WI38 (cell line): ENCODE measurements around the gene FYCO1.

ENCODE experiments used
- H3K4me3 ChIP-seq: 2 replicates; pipeline ENCODE4 v1.5.1; 2011; ENCODE audit warnings: low read depth, mild to moderate bottlenecking, control low read depth, low read length
- TF ChIP-seq, protein P1 (sequence below): IDR thresholded peaks from 2 replicates; pipeline ENCODE4 v1.5.1; 2012; ENCODE audit warnings: low read depth, mild to moderate bottlenecking, control low read depth, low read length

Gene FYCO1

DNA sequence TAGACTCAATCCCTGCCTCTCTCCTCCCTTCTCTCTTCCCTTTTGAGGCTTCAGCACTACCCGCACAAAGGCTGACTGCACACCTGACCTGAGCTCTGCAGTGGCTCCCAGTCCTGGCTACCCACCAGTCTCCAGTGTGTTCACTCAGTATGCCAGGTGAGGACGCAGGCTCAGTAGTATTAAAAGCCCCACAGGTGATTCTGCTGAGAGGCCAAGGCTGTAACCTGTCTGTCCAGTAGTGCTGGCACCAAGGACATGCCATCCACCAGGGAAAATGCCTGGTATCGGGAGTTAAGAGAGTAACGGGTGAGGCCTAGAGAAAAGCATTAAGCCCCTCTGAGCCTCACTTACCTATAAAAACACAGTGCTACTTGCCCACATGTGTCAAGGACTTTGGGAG lies 20.9 kb downstream of the FYCO1 start:
- TF ChIP-seq, protein P1, sequence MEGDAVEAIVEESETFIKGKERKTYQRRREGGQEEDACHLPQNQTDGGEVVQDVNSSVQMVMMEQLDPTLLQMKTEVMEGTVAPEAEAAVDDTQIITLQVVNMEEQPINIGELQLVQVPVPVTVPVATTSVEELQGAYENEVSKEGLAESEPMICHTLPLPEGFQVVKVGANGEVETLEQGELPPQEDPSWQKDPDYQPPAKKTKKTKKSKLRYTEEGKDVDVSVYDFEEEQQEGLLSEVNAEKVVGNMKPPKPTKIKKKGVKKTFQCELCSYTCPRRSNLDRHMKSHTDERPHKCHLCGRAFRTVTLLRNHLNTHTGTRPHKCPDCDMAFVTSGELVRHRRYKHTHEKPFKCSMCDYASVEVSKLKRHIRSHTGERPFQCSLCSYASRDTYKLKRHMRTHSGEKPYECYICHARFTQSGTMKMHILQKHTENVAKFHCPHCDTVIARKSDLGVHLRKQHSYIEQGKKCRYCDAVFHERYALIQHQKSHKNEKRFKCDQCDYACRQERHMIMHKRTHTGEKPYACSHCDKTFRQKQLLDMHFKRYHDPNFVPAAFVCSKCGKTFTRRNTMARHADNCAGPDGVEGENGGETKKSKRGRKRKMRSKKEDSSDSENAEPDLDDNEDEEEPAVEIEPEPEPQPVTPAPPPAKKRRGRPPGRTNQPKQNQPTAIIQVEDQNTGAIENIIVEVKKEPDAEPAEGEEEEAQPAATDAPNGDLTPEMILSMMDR, result no peak
- H3K4me3 ChIP-seq, result no peak overlapping the region

DNA sequence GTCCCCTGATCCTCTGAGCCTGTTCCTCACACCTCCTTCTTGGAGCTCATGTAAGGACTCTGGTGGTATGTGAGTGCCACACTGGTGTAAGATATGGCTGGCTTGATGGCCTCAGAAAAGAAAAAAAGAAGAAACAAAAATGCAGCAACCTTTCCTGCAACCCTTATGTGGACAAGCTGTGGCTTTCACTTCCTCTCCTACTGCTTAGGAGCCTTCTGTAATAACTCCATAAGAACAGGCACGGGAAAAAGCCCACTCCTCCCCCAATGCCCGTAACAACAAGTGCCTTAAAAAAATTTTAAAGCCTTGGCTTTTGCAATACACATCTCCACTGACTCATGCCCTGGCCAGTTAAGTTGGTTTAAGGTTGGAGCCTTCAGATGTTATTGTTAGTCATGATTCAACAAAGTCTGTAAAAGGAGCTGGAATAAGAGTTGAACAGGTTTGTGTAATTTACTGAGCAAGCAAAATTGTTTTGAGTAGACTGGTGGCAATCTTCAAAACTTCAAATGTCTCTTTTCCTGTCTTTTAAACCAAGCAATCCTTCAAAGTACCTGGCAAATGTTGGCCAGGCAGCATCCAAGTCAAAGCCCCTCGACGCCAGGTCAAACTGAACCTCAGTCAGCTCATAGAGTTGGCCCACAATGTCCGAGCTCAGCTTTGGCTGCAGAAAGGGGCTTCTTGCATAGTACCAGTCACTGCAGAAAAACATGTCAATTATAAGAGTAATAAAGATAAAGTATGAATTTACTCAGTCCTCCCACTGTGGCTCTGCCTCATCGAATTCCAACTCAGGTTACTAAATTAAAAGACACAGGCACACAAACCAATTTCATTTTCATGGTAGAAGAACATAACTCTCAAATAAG lies 22.9 kb downstream of the FYCO1 start:
- H3K4me3 ChIP-seq, result no peak overlapping the region
- TF ChIP-seq, protein P1, result no peak

DNA sequence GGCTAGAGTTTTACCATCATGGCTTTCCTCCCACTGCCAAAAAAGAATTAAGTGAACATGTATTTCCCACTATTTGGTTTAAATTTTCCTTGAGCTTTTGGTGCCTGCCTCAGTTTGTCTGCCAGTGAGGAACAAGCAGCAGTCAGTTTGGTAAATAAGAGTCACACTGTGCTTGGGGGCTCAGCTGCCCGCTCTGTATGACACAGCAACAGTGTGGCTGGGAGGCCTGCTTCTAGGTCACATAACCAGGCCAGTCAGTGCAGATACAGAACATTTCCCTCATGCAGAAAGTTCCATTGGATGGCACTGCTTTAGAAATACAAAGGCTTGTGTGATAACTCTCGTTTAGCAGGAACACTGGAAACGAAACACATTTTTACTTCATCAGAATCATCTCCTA lies 25.7 kb downstream of the FYCO1 start:
- TF ChIP-seq, protein P1, result no peak
- H3K4me3 ChIP-seq, result no peak overlapping the region

DNA sequence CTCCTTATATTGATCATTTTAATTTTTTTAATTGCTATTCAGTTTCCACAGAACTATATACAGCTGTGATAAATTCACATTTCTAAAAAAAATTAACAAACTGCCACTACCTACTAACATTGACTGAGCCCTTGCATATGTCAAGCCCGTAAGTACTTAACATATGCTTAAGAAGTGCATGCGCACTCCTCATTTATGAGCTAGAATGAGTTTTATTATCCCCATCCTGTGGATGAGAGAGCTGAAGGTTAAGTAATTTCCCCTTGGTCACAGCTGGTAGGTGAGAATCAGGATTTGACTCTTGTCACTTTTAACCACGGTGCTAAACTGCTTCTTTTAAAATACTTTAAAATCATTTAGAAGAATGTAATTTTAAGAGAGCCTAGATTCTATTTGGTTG lies 26.5 kb downstream of the FYCO1 start:
- H3K4me3 ChIP-seq, result no peak overlapping the region
- TF ChIP-seq, protein P1, result no peak

DNA sequence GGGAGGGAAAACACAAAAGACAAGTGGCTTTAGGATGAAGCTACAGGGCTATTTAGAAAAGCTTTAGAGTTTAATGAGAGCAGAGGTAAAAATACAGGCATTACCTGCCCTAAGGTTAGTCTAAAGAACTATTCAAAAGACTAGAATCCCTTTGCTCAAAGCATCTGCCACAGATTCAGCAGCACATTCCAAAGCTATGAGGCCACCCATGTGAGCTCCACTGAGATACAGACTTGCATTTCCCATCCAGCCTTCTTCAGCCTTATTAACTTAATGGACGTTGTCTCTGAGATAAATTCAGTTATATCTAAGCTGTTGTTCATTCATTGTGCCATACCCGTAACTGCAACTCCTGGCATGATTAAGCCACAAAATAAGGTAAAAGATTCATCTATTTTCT lies 26.9 kb downstream of the FYCO1 start:
- TF ChIP-seq, protein P1, result no peak
- no peak overlapping the region for H3K4me3 ChIP-seq

DNA sequence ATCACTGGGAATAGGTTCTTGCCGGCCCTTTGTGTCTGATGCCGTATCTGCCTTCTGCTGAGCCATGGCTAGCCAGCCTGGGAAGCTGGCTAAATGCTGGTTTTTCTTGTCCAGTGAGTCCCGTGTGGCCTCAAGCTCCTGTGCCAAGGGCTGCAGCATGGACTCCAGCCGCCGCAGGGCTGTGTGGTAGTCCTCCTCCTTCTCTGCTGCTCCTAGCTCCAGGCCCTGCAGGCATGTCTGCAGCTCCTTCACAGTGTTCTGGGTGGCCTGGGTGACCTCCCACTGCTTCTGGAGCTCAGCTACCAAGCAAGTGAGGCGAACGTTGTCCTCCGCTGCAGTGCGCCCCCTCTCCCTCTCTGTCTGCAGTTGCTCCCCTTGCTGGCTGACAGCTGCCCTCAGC lies 27.5 kb downstream of the FYCO1 start:
- no peak overlapping the region for H3K4me3 ChIP-seq
- TF ChIP-seq, protein P1, result no peak

DNA sequence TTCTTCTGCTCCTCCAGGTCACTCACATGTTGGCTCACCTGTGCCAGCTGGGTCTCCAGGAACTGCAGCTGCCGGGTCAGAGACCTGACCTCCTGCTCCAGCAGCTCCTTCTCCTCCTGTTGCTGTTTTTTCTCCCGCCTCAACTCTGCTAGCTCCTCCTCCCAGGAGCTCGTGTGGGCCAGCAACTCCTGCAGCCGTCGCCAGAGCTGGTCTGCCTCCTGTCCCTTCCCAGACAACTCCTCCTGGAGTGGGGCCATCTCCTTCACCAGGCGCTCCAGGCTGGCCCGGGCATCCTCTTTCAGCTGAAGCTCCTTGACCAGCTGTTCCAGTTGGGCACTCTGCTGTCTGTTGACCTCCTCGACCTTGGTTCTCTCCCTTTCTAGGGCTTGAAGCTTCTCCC lies 27.9 kb downstream of the FYCO1 start:
- TF ChIP-seq, protein P1, result no peak
- no peak overlapping the region for H3K4me3 ChIP-seq
